NCI-H2029 treated with DMSO at 0.1 percent for 48 hours (cell line): ENCODE data around the gene EFS.

ENCODE experiments used
- DNase-seq: peaks from one replicate; lab custom pipeline; 2025; lab: John Stamatoyannopoulos, UW

The EFS gene

GRCh38 chr14:23358553-23359166, 6.3 kb downstream of the EFS start:
- no peak for DNase-seq

DNA sequence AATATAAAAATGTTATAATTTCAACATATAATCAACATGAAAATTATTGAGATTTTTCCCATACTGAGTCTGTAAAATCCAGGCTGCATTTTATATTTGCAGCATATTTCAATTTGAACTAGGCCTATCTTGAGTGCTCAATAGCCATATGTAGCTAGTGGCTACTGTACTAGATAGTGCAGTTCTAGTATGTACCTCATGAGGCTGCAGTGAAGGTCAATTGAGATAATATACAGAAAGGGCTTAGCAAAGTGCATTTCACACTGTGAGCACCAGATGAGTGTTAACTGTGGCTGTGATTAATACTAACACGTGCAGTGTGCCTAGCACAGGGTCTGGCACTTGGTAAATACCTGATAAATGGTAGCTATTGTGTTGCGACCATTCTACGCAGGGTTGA, 6.9 kb downstream of the EFS start:
- DNase-seq = no peak

DNA sequence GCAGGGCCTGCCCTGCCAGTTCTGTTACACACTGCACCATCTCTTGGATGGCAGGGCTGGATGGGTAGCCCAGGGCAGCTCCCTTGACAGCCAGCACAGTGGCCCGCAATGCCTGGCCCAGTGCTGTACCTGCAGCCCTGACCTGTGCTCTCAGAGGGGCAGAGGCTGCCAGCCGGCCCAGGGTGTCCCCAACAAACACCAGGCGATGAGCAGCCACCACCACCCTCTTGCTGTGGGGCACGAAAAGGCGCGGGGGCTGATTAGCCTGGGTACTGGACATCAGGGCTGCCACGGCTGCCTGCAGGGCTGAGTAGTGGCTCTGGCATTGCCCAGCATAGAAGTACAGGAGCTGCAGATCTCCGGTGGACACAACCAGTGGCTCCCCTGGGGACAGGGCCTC, 7.7 kb downstream of the EFS start:
- no peak for DNase-seq

DNA sequence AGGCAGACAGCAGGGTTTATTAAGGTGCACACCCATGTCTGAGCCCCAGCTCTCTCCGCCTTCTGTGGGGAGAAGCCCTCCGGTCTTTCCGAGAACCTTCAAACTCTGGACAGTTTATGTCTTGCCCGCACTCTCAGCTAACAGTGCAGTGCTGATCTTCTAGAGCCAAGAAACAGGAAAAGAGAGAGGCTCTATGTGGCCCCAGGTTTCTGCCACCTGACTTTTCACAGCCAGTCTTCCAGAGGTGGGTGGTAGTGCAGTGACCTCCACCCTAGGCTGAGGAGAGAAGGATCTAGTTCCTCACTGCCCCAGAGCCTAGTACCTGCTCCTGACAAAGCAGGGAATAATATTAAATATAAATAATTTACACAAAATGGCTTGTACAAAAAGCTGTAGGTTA, 8.3 kb downstream of the EFS start:
- no peak for DNase-seq

DNA sequence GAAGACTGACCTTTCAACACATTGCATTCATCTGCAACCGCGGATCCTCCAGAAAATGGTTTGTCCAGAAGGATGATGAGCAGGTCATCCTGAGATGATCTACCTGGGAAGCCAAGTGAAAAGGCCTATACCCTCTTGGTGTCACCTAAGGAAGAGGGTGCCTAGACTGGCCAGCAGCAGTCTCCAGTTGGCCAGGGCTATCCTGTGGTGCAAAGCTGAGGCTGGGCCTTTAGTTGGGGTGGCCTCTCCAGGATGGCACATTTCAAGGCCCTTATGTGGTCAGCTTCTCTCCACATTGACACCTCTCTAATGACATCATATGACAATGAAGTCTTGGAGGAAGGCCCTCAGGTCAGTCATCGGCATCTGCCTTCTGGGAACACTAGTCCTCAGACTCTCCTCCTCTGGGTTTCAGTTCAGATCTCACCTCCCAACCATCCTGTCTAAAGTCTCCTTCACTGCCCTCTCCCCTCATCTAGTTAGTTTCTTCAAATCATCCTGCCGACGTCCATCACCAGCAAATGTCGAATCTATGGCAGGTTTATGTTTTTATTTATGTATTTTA, 9.0 kb downstream of the EFS start:
- no peak for DNase-seq

- no peak for DNase-seq
These were observed 10.0 kb downstream of the EFS start for GRCh38 chr14:23354990-23355389.

DNA sequence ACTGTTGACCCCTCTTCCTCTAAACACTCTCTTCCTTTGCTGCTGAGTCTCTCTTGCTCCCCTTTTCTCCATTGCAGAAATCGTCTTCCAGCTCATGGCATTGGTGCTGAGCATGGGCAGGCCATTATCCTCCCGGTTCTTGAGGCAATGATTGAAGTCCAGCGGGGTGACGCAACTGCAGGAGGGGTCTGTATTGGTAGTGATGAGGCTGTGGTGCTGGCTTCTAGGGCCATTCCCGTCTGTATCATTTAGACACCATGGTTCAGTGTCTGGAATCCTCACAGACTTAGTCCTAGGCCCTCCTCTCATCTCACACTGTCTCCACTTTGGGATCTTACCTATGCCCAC, 11.6 kb downstream of the EFS start:
- no peak for DNase-seq

DNA sequence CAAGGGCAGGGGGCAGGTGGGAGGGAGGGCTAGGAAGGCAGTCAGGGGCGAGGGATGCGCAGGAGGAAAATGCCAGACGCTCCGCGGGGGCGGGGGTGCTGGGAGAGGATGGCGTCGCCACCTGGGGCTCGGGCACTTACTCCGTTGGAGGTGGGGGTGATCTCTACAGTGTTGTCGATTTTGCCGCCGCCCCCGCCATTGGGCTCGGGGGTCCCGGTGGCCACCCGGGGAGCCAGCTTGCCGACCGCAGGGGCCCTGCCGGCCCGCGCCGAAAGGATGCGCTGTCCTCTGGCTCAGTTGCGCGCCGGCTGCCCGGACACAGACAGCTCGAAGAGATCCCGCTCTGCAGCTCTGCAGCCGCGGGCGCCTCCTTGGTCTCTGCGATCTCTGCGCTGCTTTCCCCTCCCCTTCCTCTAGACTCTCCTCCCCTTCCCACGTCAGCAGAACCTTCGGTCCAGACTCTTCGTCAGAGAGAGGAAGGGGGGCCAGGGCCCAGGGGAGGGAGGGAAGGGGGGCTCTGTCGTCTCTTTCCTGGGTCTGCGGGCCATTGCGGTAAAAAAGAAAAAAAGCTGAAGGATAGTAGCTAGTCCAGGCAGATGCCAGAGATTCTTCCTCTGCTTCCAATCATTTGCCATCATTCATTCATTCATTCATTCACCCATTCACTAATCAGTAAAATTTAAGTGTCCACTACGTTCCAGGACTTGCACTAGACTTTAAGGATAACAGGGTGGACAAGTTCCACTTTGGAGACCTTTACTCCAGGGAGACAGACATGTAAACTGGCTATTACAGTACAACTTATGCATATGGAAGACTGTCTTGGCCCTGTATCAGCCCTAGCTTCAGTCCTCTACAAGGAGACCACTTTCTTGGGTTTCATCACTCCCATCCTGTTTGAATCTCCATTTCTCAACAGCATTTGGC, 12.2 kb downstream of the EFS start, which contains the start of gene SLC22A17:
Gene SLC22A17, minus strand, starts transcription at position 382 of the 927 bp plus-strand sequence.
- DNase-seq = peak; percentile 95

GRCh38 chr14:23351681-23352505, 13.1 kb downstream of the EFS start:
- DNase-seq = no peak

- no peak for DNase-seq
These were observed 15.7 kb downstream of the EFS start for GRCh38 chr14:23349156-23349845.

- no peak for DNase-seq
These were observed 16.7 kb downstream of the EFS start for GRCh38 chr14:23348297-23348655.

- DNase-seq = no peak
These were observed 17.3 kb downstream of the EFS start for GRCh38 chr14:23347406-23348296.

DNA sequence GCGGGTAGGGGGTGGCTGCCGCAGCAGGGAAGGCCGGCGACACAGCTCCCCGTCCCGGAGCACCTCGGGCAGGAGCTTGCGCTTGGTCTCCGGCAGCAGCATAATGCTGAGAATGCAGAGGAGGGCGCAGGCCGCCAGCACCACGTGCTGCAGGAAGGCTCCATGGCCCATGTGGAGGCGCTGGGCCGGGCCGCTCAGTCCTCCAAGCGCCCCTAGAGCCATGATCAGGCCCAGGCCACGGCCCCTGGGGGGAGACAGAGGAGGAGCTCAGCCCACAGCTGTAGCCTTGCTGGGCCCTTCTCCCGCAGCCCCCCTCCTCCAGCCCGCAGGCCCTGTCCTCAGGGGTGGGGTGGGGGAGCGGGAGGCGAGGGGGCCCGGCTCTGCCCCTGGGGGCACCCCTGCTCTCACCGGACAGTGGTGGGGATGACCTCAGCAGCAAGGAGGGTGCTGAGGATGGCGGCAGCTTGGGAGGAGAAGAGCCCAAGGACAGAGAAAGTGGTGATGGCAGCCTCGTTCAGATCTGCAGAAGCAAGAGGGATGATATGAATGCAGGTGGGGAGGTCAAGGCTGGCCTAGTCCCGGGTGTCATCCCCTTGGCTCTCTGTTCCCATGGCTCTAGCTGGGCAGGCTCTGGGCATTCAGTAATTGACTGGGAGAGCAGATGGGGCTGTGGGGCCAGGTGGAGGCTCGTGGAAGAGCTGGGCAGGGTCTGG, 18.1 kb downstream of the EFS start:
- DNase-seq = no peak

GRCh38 chr14:23345987-23346692, 18.8 kb downstream of the EFS start:
- no peak for DNase-seq

DNA sequence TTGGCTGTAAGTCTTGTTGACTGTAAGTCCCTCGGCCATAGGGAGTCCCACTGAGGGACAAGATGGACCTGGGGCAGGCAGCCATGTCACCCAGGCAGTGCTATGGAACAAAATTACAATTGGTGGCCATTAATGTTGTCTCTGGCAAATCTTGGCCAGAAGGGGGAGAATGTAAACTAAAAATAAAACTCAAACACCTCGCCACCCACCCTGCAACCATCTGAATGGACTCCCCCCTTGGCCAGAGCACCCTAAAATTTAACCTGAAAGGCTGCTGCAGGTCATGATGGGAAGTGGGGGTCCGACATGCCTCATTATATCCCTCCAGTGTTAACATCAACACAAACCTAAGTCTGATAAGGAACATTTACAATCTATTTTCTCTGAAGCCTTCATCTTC, 20.5 kb downstream of the EFS start:
- DNase-seq = no peak

DNA sequence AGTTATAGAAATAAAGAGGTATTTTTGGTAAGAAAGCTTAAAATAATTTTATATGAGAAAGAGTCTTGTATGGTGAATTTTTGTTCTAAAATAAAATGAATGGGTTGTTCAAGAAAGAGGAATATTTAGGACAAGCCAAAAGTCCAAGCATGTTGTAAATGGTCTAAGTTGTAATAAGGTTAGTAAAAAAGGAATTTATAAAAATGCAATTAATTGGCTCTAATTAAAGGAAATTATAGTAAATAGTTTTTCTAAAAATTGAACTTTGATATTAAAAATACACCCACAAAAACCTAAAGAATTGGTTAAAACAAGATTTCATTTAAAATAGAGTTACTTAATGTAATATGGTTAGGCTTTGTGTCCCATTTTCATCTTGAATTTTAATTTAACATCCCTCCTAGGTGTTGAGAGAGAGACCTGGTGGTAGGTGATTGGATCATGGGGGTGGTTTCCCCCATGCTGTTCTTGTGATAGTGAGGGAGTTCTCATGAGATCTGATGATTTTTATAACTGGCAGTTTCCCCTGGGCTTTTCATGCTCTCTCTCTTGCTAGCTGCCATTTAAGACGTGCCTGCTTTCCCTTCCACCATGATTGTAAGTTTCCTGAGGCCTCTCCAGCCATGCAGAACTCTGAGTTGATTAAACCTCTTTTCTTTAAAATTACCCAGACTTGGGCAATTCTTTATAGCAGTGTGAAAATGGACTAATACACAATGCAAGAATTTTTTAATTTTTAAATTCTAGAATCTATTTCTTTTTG, 25.3 kb downstream of the EFS start:
- DNase-seq = no peak

DNA sequence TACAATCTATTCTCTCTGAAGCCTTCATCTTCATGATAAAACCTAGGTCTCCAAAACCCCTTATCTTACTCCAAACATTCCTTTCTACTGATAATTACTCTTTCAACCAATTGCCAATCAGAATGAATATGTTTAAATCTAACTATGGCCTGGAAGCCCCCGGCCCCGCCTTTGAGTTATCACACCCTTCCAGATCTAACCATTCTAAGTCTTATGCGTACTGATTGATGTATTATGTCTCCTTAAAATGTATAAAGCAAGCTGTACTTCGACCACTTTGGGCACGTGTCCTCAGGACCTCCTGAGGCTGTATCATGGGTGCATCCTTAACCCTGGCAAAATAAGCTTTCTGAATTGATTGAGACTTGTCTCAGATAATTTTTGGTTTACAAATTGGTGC, 29.3 kb downstream of the EFS start:
- DNase-seq = no peak

GRCh38 chr14:23327947-23328744, 36.8 kb downstream of the EFS start:
- peak; percentile 99 for DNase-seq
